ENCODE results near the gene CMBL.
"Not testable (repeated sequence)": the region's sequence is repeated elsewhere in the genome, so short reads cannot be mapped to it uniquely, and the experiment has no call there.

CMBL gene

GRCh38 chr5:10333154-10334006 is 25.7 kb upstream of the CMBL start:
- DNase-seq (ENCODE audit: low read depth): no peak

- no peak for DNase-seq (ENCODE audit: low read depth)
These were observed 24.6 kb upstream of the CMBL start for GRCh38 chr5:10332301-10332700.

GRCh38 chr5:10331341-10331796 is 23.7 kb upstream of the CMBL start:
- no peak for DNase-seq (ENCODE audit: low read depth)

GRCh38 chr5:10330511-10331230 is 23.0 kb upstream of the CMBL start:
- no peak for DNase-seq (ENCODE audit: low read depth)

- DNase-seq (ENCODE audit: low read depth): no peak
These were observed 22.2 kb upstream of the CMBL start for GRCh38 chr5:10329820-10330481.

- DNase-seq (ENCODE audit: low read depth): no peak
These were observed 21.7 kb upstream of the CMBL start for GRCh38 chr5:10329446-10329819.

- DNase-seq (ENCODE audit: low read depth): no peak
These were observed 20.6 kb upstream of the CMBL start for GRCh38 chr5:10328323-10328722.

GRCh38 chr5:10324518-10325370 is 17.0 kb upstream of the CMBL start:
- DNase-seq (ENCODE audit: low read depth): no peak

GRCh38 chr5:10323588-10324488 is 16.1 kb upstream of the CMBL start:
- DNase-seq (ENCODE audit: low read depth): no peak

GRCh38 chr5:10321882-10322281 is 14.2 kb upstream of the CMBL start:
- DNase-seq (ENCODE audit: low read depth): no peak

GRCh38 chr5:10320793-10321192 is 13.1 kb upstream of the CMBL start:
- DNase-seq (ENCODE audit: low read depth): no peak

- no peak for DNase-seq (ENCODE audit: low read depth)
These were observed 11.6 kb upstream of the CMBL start for GRCh38 chr5:10319202-10319851.

- DNase-seq (ENCODE audit: low read depth): no peak
These were observed 10.4 kb upstream of the CMBL start for GRCh38 chr5:10317825-10318682.

- DNase-seq (ENCODE audit: low read depth): no peak
These were observed 8.3 kb upstream of the CMBL start for GRCh38 chr5:10315824-10316509.

- DNase-seq (ENCODE audit: low read depth): no peak
These were observed 7.5 kb upstream of the CMBL start for GRCh38 chr5:10315201-10315600.

GRCh38 chr5:10311595-10312425 is 4.1 kb upstream of the CMBL start:
- no peak for DNase-seq (ENCODE audit: low read depth)

GRCh38 chr5:10310835-10311570 is 3.3 kb upstream of the CMBL start:
- DNase-seq (ENCODE audit: low read depth): not testable (repeated sequence)
